GM23338 (cell line): ENCODE results near the gene RNF175.

ENCODE experiments used
- CTCF ChIP-seq, 2 experiments: fragments of 200-600 bp in 1 of 2; sonication (generic) in 1 of 2; conservative IDR thresholded peaks; 2 replicates each; pipeline versions ENCODE4 v1.5.1 to v1.6.1; 2016 to 2017; ENCODE audit warnings: antibody characterized with exemption in 2 of 2, low read depth in 2 of 2, mild to moderate bottlenecking in 2 of 2, moderate library complexity in 1 of 2
- EZH2 ChIP-seq: fragments of 200-600 bp; sonication (generic); IDR thresholded peaks from one replicate; pipeline ENCODE4 v1.8.0; 2017; ENCODE audit warnings: antibody characterized with exemption, mild to moderate bottlenecking, low read depth; ENCODE audit not compliant: unreplicated experiment
- JUNB ChIP-seq: IDR thresholded peaks from one replicate; pipeline ENCODE4 v1.6.1; 2016; ENCODE audit warnings: antibody characterized with exemption; ENCODE audit not compliant: unreplicated experiment
- POLR2AphosphoS5 ChIP-seq: IDR thresholded peaks from 2 replicates; pipeline ENCODE4 v1.6.1; 2016; ENCODE audit warnings: antibody characterized with exemption, low read depth
- STAT1 ChIP-seq: IDR thresholded peaks from one replicate; pipeline ENCODE4 v1.6.1; 2016; ENCODE audit warnings: antibody characterized with exemption; ENCODE audit not compliant: unreplicated experiment
- TF ChIP-seq, protein P1 (sequence below): IDR thresholded peaks from one replicate; pipeline ENCODE4 v1.6.1; 2018; ENCODE audit warnings: antibody characterized with exemption; ENCODE audit not compliant: unreplicated experiment
- TF ChIP-seq, protein P2 (sequence below): IDR thresholded peaks from 2 replicates; pipeline ENCODE4 v1.6.1; 2016; ENCODE audit warnings: antibody characterized with exemption
- TF ChIP-seq, protein P3 (sequence below): fragments of 250-450 bp; sonication (Bioruptor Pico); IDR thresholded peaks from 2 replicates; pipeline ENCODE4 v1.5.0; 2020; ENCODE audit warnings: mild to moderate bottlenecking, moderate library complexity

DNA sequence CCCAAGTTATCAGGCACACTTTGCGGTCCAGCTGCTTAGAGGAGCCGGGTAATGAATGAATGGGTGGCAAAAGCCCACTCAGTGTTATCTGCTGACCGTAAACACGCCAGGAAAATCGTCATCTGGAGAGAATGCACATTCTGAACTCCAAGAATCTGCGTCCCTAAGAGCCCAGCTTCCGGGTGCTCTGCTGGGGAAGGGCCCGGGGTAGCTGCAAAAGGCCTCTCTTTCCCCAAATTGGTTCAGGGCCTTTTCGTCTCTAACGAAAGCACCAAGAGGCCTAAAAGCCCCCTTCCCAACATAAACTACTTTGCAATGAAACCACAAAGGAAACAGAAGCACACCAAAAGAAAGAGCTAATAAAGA is 30.7 kb upstream of the RNF175 start:
- no peak for TF ChIP-seq POLR2AphosphoS5
- TF ChIP-seq CTCF (conservative IDR thresholded peaks at IDR 0.05; ENCODE audit: low read depth in 2 of 2): no peak
- no peak for TF ChIP-seq EZH2
- TF ChIP-seq, protein P1, sequence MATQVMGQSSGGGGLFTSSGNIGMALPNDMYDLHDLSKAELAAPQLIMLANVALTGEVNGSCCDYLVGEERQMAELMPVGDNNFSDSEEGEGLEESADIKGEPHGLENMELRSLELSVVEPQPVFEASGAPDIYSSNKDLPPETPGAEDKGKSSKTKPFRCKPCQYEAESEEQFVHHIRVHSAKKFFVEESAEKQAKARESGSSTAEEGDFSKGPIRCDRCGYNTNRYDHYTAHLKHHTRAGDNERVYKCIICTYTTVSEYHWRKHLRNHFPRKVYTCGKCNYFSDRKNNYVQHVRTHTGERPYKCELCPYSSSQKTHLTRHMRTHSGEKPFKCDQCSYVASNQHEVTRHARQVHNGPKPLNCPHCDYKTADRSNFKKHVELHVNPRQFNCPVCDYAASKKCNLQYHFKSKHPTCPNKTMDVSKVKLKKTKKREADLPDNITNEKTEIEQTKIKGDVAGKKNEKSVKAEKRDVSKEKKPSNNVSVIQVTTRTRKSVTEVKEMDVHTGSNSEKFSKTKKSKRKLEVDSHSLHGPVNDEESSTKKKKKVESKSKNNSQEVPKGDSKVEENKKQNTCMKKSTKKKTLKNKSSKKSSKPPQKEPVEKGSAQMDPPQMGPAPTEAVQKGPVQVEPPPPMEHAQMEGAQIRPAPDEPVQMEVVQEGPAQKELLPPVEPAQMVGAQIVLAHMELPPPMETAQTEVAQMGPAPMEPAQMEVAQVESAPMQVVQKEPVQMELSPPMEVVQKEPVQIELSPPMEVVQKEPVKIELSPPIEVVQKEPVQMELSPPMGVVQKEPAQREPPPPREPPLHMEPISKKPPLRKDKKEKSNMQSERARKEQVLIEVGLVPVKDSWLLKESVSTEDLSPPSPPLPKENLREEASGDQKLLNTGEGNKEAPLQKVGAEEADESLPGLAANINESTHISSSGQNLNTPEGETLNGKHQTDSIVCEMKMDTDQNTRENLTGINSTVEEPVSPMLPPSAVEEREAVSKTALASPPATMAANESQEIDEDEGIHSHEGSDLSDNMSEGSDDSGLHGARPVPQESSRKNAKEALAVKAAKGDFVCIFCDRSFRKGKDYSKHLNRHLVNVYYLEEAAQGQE: no peak
- TF ChIP-seq STAT1: no peak
- no peak for TF ChIP-seq JUNB
- TF ChIP-seq, protein P2, sequence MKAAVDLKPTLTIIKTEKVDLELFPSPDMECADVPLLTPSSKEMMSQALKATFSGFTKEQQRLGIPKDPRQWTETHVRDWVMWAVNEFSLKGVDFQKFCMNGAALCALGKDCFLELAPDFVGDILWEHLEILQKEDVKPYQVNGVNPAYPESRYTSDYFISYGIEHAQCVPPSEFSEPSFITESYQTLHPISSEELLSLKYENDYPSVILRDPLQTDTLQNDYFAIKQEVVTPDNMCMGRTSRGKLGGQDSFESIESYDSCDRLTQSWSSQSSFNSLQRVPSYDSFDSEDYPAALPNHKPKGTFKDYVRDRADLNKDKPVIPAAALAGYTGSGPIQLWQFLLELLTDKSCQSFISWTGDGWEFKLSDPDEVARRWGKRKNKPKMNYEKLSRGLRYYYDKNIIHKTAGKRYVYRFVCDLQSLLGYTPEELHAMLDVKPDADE: no peak
- TF ChIP-seq, protein P3, sequence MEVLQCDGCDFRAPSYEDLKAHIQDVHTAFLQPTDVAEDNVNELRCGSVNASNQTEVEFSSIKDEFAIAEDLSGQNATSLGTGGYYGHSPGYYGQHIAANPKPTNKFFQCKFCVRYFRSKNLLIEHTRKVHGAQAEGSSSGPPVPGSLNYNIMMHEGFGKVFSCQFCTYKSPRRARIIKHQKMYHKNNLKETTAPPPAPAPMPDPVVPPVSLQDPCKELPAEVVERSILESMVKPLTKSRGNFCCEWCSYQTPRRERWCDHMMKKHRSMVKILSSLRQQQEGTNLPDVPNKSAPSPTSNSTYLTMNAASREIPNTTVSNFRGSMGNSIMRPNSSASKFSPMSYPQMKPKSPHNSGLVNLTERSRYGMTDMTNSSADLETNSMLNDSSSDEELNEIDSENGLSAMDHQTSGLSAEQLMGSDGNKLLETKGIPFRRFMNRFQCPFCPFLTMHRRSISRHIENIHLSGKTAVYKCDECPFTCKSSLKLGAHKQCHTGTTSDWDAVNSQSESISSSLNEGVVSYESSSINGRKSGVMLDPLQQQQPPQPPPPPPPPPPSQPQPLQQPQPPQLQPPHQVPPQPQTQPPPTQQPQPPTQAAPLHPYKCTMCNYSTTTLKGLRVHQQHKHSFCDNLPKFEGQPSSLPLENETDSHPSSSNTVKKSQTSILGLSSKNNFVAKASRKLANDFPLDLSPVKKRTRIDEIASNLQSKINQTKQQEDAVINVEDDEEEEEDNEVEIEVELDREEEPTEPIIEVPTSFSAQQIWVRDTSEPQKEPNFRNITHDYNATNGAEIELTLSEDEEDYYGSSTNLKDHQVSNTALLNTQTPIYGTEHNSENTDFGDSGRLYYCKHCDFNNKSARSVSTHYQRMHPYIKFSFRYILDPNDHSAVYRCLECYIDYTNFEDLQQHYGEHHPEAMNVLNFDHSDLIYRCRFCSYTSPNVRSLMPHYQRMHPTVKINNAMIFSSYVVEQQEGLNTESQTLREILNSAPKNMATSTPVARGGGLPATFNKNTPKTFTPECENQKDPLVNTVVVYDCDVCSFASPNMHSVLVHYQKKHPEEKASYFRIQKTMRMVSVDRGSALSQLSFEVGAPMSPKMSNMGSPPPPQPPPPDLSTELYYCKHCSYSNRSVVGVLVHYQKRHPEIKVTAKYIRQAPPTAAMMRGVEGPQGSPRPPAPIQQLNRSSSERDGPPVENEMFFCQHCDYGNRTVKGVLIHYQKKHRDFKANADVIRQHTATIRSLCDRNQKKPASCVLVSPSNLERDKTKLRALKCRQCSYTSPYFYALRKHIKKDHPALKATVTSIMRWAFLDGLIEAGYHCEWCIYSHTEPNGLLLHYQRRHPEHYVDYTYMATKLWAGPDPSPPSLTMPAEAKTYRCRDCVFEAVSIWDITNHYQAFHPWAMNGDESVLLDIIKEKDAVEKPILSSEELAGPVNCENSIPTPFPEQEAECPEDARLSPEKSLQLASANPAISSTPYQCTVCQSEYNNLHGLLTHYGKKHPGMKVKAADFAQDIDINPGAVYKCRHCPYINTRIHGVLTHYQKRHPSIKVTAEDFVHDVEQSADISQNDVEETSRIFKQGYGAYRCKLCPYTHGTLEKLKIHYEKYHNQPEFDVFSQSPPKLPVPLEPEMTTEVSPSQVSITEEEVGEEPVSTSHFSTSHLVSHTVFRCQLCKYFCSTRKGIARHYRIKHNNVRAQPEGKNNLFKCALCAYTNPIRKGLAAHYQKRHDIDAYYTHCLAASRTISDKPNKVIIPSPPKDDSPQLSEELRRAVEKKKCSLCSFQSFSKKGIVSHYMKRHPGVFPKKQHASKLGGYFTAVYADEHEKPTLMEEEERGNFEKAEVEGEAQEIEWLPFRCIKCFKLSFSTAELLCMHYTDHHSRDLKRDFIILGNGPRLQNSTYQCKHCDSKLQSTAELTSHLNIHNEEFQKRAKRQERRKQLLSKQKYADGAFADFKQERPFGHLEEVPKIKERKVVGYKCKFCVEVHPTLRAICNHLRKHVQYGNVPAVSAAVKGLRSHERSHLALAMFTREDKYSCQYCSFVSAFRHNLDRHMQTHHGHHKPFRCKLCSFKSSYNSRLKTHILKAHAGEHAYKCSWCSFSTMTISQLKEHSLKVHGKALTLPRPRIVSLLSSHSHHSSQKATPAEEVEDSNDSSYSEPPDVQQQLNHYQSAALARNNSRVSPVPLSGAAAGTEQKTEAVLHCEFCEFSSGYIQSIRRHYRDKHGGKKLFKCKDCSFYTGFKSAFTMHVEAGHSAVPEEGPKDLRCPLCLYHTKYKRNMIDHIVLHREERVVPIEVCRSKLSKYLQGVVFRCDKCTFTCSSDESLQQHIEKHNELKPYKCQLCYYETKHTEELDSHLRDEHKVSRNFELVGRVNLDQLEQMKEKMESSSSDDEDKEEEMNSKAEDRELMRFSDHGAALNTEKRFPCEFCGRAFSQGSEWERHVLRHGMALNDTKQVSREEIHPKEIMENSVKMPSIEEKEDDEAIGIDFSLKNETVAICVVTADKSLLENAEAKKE: no peak
